Stimulated activated CD8-positive, alpha-beta memory T cell treated with anti-CD3 and anti-CD28 coated beads, Interleukin-4, amount 100 ng/mL, for 4 hours (primary cell): ENCODE data around the gene DSCAM.

Source experiments
- DNase-seq, 2 donors: peaks; one replicate each; pipeline ENCODE4 v3.0.0-alpha.2; 2020; ENCODE audit warnings: low read depth in 2 of 2, low spot score in 1 of 2

Gene DSCAM

GRCh38 chr21:40556442-40556968, 290.5 kb downstream of the DSCAM start:
- no peak for DNase-seq

- DNase-seq: no peak
Measured at GRCh38 chr21:40555021-40555528, 291.9 kb downstream of the DSCAM start.

- no peak for DNase-seq
Measured at GRCh38 chr21:40553781-40554180, 293.2 kb downstream of the DSCAM start.

- no peak for DNase-seq
Measured at GRCh38 chr21:40547906-40548513, 298.9 kb downstream of the DSCAM start.

GRCh38 chr21:40546647-40547046, 300.3 kb downstream of the DSCAM start:
- DNase-seq: no peak

- DNase-seq: no peak
Measured at GRCh38 chr21:40540216-40540615, 306.7 kb downstream of the DSCAM start.

GRCh38 chr21:40534886-40535285, 312.1 kb downstream of the DSCAM start:
- DNase-seq: no peak

- DNase-seq: no peak
Measured at GRCh38 chr21:40531431-40532110, 315.4 kb downstream of the DSCAM start.

- no peak for DNase-seq
Measured at GRCh38 chr21:40531016-40531415, 315.9 kb downstream of the DSCAM start.

- no peak for DNase-seq
Measured at GRCh38 chr21:40517646-40518045, 329.3 kb downstream of the DSCAM start.

GRCh38 chr21:40516335-40516734, 330.6 kb downstream of the DSCAM start:
- DNase-seq: no peak

GRCh38 chr21:40512590-40512989, 334.4 kb downstream of the DSCAM start:
- no peak for DNase-seq

GRCh38 chr21:40507978-40508377, 339.0 kb downstream of the DSCAM start:
- DNase-seq: no peak

- no peak for DNase-seq
Measured at GRCh38 chr21:40505681-40506080, 341.3 kb downstream of the DSCAM start.

- DNase-seq: no peak
Measured at GRCh38 chr21:40505244-40505643, 341.7 kb downstream of the DSCAM start.

- DNase-seq: no peak
Measured at GRCh38 chr21:40504825-40505224, 342.1 kb downstream of the DSCAM start.

- no peak for DNase-seq
Measured at GRCh38 chr21:40496116-40496515, 350.8 kb downstream of the DSCAM start.

GRCh38 chr21:40490408-40490807, 356.6 kb downstream of the DSCAM start:
- no peak for DNase-seq

GRCh38 chr21:40489001-40489400, 358.0 kb downstream of the DSCAM start:
- no peak for DNase-seq

- DNase-seq: no peak
Measured at GRCh38 chr21:40481764-40482163, 365.2 kb downstream of the DSCAM start.

GRCh38 chr21:40474513-40474912, 372.4 kb downstream of the DSCAM start:
- no peak for DNase-seq

- no peak for DNase-seq
Measured at GRCh38 chr21:40472013-40472412, 374.9 kb downstream of the DSCAM start.

GRCh38 chr21:40471103-40471502, 375.9 kb downstream of the DSCAM start:
- no peak for DNase-seq
